Ovary (tissue), 3 donors: ENCODE results near the gene SORT1.

Source experiments
- CTCF ChIP-seq, 3 donors: fragments of 450-650 bp in 2 of 3; fragments of 200-600 bp in 1 of 3; IDR thresholded peaks; one replicate each; pipeline versions ENCODE4 v1.5.1 to v1.8.0; 2016 to 2022; ENCODE audit warnings: antibody characterized with exemption in 3 of 3, mild to moderate bottlenecking in 1 of 3
- POLR2A ChIP-seq: fragments of 450-650 bp; IDR thresholded peaks from one replicate; pipeline ENCODE4 v1.6.1; 2017; ENCODE audit warnings: antibody characterized with exemption, mild to moderate bottlenecking, moderate library complexity
- donor health status: DM: no; HTN: no; CAD: no.

- TF ChIP-seq CTCF (IDR thresholded peaks at IDR 0.05) (no peak), POLR2A (no peak)
Observed at GRCh38 chr1:109270623-109271317, 126.9 kb downstream of the SORT1 start.
